Stimulated activated CD8-positive, alpha-beta memory T cell treated with anti-CD3 and anti-CD28 coated beads, Interleukin-4, amount 100 ng/mL, for 4 hours (primary cell): ENCODE measurements around the gene NUBPL.
"Not testable (repeated sequence)": the region's sequence is repeated elsewhere in the genome, so short reads cannot be mapped to it uniquely, and the experiment has no call there.

ENCODE experiments used
- DNase-seq, 2 donors: peaks; one replicate each; pipeline ENCODE4 v3.0.0-alpha.2; 2020; ENCODE audit warnings: low read depth in 2 of 2, low spot score in 1 of 2

Gene NUBPL

DNA sequence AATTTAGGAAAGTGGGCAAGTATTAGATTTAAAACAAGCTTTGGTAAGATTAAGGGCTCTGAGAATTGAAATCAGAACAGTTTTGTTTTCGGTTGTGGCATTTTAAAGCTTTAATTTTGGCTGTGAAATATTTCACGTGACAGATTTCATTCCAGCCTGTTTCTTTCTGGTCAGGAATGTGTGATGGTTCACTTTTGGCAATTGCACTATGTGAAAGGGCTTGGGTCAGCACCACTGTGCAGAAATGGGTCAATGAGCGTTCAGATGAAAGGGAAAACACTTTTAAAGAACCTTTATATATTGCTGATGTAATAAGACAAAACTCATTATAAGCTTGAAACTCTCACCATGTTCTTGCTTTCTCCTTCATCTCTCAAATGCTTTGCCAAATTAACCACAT is 17.1 kb downstream of the NUBPL start:
- DNase-seq, result no peak

DNA sequence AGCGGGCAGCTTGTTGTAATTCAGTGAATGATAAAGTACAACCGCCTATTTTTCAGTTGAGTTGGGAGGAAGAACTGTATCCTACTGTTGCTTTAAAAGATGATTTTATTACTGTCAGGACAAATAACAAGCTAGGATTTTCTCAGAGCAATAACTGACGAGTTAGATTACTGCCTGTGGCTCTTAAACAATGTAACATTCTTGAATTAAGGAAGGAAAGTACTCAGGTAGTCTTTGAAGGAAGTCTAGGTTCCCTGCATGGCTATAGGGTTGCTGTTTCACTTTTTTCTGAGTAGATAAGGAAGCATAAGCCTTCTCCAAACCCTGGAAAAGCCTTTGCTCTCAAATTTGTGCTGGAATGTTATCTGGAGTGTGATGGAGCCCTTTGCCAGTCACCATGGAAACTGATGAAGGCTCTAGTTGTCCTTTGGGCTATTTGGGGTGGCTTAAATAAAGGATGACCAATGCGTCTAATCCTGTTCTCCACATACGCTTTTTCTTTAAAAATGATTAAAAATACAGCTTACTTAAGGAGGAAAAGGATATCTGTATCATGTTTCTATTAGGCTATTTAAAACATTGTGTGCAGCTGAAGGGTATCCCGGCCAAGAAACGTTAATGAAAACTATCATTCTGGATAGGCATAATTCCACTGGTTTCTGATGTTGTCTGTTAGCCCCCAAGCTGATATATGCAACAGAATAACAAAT is 17.7 kb downstream of the NUBPL start:
- no peak for DNase-seq

DNA sequence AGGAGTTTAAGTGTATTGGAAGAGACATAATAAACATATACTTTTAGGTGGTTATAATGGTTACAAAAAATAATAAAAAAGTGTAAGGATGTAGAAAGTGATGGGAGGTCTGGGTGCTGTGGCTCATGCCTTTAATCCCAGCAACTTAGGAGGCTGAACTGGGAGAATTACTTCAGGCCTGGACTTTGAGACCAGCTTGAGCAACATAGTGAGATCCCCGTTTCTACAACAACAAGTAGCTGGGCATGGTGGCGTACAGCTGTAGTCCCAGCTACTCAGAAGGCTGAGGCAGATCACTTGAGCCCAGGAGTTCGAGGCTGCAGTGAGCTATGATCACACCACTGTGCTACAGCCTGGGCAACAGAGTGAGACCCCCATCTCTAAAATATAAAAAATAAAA is 19.0 kb downstream of the NUBPL start:
- DNase-seq, result no peak

DNA sequence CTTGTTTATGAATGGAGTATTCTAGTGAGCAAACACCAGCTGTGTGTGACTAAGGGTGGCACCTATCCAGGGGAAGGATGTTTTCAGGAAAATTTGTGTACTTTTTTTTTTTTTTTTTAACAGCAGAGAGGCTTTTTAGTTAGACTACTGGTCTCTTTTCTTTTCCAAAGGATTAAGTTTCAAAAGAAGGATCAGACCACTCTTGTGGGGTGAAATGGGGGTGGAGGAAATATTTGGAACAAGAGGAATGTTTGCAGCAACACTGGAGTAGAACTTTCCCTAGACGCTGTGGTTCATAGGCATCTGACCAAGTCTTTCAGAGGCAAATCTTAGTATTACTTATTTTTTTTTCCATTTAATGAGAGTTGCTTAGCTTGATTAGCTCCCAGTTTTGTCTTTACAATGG is 21.1 kb downstream of the NUBPL start:
- DNase-seq, result no peak

DNA sequence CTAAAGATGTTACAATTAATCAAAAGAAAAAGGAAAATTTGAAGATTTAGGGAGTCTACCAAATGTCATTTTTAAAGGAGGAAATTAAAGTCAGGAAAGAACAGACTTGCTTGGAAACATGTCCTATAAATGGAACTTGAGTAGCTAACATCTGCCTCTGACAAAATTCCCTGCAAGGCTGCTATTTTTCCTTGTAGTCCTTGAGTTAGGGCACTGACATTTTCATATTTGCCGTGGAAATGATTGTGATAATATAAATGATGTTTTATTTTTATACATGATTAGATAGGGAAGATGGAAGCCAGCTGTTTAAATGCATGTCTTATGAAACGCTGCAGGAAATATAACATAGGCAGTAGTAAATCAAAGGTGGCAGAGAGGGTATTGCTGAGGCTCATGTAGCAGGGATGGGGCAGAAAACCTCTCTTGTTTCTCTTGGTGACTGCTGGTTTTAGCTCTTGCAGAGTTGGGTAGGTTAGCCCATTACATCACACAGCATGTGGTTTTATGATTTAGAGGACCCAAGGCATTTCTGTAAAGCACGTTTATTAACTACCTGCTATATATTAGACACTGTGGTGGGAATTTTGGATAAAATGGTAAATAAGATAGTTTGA is 21.7 kb downstream of the NUBPL start:
- no peak for DNase-seq

DNA sequence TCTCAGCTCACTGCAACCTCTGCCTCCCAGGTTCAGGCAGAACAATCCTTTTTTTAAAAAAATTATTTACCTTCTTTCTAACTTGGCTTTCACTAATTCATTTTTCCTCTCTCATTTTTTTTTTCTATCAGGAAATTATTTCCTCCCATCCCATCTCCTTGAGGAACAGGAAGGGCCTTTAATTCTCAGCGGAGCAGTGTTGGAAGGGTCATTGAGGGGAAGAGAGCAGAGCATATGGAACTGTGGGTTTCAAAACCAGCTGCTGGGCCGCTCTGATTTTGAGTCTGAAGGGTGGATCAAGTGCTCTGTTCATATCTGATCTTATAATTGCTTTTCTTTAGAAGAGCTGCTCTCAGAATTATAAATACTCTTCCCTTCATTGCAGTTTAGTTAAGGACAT is 29.0 kb downstream of the NUBPL start:
- no peak for DNase-seq

DNA sequence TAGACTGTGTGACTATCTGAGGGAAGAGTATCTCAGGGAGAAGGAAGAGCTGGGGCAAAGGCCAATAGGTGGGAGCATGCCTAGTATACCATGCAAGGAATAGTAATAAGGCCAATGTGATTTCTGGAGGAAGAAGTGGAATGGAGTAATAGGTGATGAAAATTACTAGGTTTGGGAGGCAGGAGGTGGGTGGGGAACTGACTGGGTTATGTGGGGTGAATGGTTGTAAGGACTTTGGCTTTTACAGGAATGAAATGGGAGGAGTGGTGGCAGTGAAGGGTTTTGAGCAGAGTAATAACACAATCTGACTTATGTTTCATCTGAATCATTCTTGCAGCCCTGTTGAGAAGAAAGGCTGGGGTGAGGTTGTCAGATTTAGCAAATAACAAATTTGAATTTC is 30.9 kb downstream of the NUBPL start:
- no peak for DNase-seq

DNA sequence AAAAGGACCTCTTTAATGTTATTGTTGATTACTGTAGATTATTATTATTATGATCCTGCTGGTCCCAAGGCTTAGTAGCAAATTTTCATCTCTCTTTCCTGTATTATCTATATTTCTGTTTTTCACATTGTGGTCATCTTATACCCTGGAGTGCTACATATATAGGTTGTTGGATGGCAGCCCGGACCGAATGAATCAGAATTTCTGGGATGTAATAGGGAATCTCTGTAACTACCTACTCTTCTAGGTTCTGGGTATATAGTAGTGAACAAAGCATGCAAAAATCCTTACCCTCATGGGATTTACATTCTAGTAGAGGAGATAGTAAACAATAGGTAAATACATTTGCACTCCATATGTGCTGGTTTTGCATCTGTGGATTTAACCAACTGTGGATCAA is 31.4 kb downstream of the NUBPL start:
- no peak for DNase-seq

DNA sequence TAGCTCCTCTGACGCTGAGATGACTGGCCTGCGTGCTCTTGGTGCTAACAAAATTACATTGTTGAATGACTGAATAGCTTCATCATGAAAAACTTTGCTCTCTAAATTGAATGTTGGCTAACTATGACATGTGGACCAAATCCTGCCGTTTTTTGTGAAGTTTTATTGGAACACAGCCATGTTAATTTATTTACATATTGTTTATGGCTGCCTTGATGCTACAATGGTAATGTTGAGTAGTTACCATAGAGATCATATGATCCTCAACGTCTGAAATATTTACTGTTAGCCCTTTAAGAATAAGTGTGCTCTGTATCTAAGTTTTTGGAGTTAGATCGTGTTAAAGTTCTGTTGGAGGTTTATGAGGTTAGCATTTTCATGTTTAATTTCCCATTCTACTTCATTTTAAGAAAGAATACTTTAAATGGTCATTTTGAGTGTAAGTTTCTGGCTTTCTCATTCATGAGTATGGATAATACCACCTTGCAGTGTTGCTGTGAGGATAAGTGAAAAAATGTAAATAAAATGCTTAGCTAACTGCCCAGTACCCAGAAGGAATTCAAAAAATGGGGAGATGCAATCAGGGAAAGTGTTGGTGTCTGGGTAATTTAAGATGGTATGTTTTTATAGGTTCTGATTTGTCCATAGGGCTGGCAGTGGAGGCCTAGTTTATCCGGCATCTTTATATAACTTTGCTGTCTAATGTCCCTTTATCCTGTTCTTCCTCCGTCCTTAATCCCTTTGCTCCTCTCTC is 35.3 kb downstream of the NUBPL start:
- DNase-seq, result no peak

DNA sequence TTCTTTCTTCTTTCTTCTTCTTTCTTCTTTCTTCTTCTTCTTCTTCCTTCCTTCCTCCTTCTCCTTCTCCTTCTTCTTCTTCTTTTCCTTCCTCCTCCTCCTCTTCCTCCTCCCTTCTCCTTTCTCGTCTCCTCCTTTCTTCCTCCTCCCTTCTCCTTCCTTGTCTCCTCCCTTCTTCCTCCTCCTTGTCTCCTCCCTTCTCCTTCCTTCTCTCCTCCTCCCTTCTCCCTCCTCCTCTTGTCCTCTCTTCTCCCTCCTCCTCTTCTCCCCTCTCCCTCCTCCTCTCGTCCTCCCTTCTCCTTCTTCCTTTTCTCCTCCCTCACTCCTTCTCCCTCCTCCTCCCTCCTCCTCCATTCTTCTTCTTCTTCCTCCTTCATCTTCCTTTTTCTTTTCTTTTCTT is 44.5 kb downstream of the NUBPL start:
- no peak for DNase-seq

DNA sequence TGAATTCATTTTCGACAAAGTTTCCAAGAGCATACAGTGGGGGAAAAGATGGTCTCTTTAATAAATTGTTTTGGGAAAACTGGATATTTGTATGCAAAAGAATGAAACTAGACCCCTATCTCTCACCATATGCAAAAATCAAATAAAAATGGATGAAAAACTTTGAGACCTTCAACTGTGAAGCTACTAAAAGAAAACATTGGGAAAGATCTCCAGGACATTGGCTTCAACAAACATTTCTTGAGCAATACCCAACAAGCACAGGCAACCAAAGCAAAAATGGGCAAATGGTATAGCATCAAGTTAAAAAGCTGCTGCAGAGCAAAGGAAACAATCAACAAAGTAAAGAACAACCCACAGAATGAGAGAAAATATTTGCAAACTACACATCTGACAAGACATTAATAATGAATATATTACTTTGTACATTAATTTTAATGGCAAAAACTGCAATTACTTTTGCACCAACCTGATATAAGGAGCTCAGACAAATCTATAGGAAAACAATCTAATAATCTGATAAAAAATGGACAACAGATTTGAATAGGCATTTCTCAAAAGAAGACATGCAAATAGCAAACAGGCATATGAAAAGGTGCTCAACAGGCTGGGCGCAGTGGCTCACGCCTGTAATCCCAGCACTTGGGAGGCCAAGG is 50.7 kb downstream of the NUBPL start:
- DNase-seq, result no peak

DNA sequence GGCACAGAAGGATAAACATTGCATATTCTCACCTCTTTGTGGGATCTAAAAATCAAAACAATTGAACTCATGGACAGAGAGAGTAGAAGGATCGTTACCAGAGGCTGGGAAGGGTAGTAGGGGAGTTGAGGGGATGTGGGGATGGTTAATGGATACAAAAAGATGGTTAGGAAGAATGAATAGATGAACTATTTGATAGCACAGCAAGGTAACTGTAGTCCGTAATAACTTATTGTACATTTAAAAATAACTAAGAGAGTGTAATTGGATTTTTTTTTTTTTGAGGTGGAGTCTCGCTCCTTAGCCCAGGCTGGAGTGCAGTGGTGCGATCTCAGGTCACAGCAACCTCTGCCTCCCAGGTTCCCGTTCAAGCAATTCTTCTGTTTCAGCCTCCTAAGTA is 52.0 kb downstream of the NUBPL start:
- DNase-seq, result no peak

DNA sequence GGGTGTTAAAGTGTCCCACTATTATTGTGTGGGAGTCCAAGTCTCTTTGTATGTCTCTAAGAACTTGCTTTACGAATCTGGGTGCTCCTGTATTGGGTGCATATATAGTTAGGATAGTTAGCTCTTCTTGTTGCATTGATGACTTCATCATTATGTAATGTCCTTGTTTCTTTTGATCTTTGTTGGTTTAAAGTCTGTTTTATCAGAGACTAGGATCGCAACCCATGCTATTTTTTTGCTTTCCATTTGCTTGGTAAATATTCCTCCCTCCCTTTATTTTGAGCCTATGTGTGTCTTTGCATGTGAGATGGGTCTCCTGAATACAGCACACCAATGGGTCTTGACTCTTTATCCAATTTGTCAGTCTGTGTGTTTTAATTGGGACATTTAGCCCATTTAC is 57.7 kb downstream of the NUBPL start:
- DNase-seq, result not testable (repeated sequence)

DNA sequence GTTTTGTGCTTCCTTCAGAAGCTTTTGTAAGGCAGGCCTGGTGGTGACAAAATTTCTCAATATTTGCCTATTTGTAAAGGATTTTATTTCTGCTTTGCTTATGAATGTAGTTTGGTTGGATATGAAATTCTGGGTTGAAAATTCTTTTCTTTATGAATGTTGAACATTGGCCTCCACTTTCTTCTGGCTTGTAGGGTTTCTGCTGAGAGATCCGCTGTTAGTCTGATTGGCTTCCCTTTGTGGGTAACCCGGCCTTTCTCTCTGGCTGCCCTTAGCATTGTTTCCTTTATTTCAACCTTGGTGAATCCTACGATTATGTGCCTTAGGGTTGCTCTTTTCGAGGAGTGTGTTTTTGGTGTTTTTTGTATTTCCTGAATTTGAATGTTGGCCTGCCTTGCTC is 58.2 kb downstream of the NUBPL start:
- DNase-seq, result no peak

DNA sequence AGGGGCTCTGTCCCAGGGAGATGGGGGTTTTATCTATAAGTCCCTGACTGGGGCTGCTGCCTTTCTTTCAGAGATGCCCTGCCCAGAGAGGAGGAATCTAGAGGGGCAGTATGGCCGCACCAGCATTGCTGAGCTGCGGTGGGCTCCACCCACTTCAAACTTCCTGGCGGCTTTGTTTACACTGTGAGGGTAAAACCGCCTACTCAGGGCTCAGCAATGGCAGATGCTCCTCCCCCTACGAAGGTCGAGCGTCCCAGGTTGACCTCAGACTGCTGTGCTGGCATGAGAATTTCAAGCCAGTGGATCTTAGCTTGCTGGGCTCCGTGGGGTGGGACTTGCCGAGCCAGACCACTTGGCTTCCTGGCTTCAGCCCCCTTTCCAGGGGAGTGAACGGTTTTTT is 59.7 kb downstream of the NUBPL start:
- DNase-seq, result not testable (repeated sequence)

DNA sequence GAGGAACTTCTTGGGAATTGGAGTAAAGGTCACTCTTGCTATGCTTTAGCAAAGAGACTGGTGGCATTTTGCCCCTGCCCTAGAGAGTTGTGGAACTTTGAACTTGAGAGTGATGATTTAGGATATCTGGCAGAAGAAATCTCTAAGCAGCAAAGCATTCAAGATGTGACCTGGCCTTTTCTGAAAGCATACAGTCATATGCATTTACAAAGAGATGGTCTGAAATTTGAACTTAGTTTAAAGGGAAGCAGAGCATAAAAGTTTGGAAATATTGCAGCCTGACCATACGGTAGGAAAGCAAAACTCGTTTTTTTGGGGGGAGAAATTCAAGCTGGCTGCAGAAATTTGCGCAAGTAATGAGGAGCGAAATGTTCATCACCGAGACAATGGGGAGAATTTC is 60.9 kb downstream of the NUBPL start:
- DNase-seq, result no peak

DNA sequence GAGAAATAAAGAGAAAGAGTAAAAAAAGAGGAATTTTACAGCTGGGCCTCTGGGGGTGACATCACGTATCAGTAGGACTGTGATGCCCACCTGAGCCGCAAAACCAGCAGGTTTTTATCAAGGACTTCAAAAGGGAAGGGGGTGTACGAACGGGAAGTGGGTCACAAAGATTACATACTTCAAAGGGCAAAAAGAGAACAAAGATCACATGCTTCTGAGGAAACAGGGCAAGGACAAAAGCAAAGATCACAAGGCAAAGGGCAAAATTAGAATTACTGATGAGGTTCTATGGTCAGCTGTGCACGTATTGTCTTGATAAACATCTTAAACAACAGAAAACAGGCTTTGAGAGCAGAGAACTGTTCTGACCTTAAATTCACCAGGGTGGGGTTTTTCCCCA is 91.7 kb downstream of the NUBPL start:
- DNase-seq, result not testable (repeated sequence)

DNA sequence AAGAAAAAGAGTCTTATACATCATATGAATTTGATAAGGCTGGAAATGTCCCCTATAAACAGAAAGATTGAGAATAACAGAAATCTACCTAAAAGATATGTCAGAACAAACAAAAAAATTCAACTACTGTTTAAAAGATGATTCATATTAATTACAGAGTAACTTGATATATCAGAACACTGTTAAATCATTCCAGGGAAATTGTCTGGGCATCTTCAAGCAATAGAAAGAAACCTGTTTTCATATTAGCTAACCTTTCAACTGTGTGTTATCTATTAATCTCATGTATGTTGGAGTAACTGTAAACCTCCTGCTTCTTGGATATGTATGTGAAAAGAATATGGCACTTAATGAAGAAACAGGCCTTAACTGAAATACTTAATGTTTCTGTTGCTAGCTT is 96.7 kb downstream of the NUBPL start:
- no peak for DNase-seq

DNA sequence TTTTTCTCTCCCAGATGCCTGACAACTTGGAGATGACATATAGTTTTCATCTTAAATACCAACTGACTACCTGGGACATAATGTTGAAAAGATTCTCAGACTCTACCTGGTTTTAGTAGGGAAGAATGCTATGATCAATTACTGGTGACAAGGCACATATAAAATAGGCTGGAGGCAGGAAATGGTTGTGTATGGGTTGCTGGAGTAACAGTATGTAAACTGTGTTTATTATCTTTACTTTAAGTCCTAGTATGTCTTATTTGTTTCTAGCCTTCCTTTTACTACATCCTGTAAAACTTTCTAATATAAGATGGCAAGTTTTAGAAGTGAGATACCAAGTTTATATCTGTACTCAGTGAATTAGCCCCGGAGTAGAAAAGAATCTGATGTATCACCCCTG is 98.1 kb downstream of the NUBPL start:
- DNase-seq, result no peak

DNA sequence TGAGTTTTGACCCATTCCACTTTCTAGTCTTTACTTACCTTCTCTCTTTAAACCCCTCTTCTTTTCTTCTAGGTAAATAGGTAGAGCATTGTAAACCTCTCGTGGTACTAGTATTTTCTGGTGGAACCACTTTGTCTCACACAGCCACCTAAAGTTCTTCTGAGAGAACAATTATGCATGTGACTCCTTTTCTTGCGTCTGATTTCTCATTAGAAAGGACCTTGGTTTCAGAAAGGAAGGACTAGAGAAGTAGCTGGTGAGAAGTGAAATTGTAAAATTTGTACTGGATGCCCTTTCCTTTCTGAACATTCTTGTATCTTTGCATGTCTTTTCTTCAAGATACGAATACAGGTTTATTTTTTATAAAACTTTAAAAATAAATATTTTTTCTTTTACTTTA is 99.0 kb downstream of the NUBPL start:
- DNase-seq, result no peak

DNA sequence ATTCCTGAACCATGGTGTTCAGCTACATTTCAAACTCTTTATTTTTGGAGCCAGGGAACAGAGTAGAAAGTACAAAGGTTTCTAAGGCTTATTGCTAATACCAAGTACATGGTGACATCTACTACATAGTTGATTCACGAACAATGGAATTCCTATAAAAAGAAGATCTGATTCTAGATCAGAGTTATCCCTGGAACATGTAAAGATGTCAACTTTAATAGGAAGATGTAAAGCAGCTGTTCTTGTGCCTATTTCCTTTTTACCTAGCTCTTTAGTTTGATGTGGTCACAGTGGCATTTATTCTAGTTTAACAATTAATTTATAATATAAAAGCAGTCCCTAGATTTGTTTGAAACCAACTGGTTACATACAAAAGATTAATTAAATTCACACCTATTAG is 99.5 kb downstream of the NUBPL start:
- DNase-seq, result no peak

DNA sequence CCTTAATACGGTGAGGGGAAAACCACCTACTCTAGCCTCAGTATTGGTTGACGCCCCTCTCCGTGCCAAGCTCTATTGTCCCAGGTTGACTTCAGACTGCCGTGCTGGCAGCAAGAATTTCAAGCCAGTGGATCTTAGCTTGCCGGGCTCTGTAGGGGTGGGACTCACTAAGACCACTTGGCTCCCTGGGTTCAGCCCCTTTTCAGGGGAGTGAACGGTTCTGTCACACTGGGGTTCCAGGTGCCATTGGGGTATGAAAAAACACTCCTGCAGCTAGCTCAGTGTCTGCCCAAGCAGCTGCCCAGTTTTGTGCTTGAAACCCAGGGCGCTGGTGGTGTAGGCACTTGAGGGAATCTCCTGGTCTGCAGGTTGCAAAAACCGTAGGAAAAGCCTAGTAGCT is 107.1 kb downstream of the NUBPL start:
- no peak for DNase-seq
